ENCODE data around the gene LCN2.

Gene LCN2

DNA sequence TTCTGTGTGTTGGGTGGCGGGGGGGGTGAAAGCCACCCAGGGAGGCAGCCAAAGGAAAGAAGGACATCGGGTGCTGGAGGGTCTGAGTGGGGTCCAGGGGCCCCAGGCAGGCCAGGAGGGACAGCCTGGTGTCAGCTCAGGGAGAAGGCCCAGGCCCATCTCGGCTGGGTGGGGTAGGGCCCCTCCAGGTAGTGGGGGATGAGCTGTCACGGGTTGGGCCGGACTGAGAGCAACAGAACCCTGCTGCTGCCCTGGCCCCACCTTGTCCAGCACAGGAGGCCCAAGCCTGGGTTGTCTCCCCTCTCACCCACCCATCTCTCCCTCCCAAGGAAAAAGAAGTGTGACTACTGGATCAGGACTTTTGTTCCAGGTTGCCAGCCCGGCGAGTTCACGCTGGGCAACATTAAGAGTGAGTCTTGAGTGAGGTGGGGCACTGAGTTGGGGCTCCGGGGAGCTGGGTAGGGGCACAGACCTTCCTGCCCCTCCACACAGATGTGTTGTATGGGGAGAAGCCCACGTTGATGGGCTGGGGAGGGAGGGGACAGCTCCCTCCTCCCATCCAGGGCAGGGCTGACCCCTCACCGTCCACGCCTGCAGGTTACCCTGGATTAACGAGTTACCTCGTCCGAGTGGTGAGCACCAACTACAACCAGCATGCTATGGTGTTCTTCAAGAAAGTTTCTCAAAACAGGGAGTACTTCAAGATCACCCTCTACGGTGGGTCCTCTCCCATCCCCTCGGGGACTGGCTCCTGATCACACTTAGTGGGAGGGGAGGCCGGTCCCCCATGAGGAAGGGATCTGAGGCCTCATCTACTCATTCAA lies 2.3 kb downstream of the LCN2 start:
- no peak for DNase-seq

DNA sequence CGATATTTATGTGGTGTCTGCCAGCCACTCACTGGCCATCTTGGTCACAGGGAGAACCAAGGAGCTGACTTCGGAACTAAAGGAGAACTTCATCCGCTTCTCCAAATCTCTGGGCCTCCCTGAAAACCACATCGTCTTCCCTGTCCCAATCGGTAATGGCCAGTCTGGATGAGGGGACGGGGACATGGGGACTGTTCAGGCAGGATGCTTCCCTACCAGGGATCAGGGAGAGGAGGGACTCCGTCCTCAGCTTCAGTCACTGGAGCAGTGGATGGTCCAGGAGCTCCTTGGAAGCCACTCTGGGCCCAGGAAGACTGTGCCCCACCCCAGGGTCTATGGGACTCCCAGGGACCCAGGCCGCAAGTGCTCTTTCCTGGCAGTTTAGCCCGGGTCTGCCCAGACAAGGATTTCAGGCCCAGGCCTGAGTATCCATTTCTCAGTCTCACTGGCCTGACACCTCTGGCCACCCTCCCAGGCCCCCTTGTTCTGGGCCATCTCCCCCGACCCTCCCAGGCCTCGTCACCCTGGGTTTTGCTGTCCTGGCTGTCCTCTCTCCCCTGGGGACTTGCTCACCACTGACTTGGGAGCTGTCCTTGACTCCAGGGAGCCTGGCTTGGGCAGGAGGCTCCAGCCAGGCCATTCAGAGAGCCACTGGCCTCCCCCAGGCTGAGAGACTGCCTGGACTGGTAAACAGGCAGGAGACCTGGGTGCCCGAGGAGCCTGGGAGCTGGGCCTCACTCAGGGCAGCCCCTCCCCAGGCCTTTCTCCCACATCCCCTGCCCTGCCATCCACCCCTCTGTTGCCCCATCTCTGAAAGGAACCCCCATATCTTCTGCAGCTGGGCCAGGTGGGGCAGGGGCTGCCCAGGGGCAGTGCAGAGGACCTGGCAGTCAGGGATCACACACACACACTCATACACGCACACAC lies 3.1 kb downstream of the LCN2 start:
- DNase-seq: no peak

DNA sequence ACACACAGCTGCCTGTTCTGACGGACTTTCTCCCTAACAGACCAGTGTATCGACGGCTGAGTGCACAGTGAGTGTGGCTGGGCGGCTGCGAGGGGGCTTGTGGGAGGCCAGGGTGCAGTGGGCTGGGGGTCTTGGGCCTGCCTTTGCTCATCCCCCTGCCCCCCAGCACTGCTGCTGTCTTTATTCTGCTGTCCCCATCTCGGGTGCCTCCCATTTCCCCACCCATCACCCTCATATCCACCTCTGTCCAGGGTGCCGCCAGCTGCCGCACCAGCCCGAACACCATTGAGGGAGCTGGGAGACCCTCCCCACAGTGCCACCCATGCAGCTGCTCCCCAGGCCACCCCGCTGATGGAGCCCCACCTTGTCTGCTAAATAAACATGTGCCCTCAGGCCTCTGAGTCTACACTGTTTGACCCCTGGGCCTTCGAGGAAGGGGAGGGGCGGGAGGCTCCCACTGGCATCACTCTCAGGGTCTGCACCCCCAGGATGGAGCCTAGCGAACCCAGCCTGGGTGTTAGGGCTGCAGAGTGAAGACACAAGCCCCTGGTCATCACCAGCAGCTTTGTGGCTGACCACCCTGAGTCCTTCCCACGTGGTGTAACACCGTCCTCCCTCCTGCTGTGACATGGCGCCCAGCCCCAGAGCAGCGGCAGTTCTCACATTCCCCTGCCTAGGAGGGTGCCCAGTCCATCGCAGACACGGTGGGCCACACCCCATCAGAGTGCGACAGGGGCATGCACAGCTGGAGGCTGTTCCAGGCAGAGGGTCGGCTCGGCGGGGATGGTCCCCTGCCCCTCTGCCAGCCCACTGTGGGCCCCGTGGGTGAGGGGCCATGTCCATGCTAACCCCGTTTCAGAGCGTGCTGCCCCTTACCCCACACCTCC lies 4.0 kb downstream of the LCN2 start:
- no peak for DNase-seq

DNA sequence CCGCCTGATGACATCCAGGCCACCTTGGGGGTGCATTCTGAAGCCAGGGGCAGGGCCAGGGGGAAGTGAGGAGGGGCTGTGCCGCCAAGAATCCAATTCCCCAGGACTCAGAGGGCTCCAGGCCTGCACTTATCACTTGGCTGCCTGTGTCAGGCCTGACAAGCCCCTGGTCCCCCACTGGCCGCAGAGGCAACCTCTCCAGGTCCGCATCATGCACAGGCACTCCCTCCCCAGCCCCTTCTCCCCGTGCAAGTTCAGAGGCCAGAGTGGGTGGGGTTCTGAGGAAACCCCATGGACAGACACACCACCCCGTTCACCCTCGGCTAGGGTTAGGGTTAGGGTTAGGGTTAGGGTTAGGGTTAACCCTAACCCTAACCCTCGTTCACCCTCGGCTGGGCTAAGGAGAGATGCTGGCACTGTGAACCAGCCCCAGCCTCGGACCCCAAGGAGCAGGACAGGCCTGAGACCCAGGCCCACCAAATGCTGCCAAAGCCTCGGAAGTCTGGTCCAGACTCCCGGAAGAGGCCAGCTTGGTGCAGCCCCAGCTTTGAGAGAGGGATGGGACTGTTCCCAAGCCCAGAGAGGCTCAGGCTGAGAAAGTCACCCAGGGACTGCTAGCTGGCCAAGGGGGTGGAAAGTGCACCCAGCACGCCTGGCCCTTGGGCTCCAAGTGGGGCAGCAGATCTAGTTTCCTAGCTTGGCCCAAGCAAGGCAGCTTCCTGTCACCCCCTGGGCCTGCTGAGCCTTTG lies 4.9 kb downstream of the LCN2 start:
- no peak for DNase-seq

DNA sequence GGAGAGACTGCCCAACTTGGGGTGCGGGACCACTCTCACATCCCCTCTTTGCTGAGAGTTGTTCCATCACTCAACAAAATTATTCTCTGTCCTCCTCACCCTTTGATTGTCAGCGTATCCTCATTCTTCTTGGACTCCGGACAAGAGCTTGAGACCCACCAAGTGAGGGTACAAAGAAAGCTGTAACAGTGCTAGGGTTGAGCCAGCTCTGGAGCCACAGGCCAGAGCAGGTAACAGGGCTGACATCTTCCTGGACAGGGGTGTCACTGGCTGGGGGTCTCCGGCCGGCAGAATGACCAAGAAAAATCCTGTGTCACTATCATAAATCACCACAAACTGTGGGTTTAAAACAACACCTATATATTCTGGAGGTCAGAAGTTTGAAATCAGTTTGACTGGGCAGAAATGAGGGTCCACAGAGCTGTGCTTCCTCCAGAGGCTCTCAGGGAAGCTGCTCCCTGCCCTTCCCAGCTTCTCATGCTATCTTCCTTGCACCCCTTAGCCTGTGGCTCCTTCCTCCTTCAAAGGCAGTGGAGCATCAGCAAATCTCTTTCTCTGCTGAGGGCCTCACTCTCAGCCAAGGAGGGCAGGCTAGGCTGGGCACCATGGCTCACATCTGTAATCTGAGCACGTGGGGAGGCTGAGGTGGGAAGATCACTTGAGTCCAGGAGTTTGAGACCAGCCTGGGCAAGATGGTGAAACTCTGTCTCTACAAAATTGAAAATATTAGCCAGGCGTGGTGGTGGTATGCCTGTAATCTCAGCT lies 6.7 kb downstream of the LCN2 start:
- DNase-seq: no peak

DNA sequence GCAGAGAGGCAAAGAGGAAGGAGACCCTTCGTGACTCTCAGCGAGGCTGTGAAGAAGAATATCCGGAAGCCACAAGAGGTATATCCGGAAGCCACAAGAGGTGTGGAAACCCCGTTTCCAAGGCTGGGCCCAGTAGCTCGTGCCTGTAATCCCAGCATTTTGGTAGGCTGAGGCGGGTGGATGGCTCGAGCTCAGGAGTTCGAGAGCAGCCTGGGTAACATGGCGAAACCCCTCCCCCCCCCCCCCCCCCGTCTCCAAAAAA lies 10.2 kb downstream of the LCN2 start:
- DNase-seq: peak; percentile 41

DNA sequence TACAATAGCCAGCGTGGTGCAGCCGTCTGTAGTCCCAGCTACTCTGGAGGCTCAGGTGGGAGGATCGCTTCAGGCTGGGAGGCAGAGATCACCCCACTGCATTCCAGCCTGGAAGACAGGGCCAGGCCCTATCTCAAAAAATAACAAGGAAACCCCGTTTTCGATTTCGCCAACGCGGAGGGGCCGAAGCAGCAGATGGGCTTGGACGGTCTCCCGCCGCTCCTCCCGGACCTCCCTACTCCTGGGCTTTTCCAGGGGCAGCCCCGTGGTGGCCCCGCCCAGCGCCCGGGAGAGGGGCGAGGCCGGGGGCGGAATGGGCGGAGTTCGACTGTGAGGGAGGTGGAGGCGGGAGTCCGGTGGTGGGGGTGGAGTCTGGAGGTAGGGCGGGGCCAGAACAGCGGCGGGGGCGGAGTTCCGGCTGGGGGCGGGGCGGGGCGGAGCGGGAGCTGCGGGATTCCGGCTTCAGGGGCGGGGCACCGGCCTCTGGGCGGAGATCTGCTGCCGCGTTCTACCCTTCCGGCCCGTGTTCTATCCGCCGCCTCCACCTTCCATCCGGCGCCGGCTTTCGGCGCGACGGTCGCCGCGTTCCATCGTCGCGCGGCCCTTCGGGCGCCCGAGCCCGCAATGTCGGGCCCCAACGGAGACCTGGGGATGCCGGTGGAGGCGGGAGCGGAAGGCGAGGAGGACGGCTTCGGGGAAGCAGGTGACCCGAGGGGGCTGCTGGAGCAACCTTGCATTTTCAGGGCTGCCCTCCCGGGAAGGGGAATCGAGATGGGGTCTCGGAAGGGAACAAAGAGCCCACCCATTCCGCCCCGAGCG lies 10.7 kb downstream of the LCN2 start, which contains the start of gene BBLN:
BBLN (plus strand) TSS at position 482 of the 819 bp plus-strand sequence; CDS start at position 625, 143 bp downstream.
- DNase-seq: peak; percentile 95

DNA sequence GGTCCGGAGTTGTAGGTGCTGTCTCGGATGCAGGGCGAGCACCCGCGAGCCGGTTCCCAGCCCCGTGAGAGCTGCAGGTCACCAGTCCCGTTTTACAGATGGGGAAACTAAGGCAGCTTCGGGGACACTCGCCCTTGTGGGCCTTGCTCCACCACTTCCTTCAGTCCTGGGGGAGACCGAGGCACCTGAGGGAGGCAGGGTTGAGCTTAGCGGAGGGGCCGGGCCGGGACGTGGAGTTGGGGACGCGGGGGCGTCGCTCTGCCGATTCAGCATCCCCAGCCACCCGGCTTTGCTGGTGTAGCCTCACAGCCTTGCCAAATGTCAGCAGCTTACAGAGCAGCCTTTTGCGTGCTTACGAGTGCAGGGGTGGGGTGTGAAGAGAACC lies 11.3 kb downstream of the LCN2 start:
- peak; percentile 66 for DNase-seq

DNA sequence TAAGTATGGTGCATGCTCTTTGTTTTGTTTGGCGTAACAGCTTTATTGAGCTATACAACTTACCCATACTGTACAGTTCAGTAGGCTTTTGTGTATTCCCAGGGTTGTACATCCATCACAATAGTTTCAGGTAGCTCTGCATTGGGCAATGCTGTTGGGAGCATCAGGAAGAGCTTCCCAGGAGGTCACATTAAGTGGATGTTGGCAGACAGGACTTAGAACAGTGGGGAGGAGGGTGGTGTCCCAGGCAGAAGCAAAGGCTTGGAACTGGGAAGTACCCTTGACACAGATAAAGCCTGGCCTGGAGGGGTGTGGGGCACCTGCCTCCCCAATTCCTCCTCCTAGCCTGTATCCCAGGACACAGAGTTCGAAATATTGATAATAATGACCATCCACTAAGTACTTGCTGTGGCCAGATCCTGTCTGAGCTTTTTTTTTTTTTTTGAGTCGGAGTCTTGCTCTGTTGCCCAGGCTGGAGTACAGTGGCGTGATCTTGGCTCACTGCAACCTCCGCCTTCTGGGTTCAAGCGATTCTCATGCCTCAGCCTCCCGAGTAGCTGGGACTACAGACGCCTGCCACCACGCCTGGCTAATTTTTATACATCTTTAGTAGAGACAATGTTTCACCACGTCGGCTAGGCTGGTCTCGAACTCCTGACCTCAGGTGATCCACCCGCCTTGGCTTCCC lies 12.1 kb downstream of the LCN2 start:
- DNase-seq: no peak

DNA sequence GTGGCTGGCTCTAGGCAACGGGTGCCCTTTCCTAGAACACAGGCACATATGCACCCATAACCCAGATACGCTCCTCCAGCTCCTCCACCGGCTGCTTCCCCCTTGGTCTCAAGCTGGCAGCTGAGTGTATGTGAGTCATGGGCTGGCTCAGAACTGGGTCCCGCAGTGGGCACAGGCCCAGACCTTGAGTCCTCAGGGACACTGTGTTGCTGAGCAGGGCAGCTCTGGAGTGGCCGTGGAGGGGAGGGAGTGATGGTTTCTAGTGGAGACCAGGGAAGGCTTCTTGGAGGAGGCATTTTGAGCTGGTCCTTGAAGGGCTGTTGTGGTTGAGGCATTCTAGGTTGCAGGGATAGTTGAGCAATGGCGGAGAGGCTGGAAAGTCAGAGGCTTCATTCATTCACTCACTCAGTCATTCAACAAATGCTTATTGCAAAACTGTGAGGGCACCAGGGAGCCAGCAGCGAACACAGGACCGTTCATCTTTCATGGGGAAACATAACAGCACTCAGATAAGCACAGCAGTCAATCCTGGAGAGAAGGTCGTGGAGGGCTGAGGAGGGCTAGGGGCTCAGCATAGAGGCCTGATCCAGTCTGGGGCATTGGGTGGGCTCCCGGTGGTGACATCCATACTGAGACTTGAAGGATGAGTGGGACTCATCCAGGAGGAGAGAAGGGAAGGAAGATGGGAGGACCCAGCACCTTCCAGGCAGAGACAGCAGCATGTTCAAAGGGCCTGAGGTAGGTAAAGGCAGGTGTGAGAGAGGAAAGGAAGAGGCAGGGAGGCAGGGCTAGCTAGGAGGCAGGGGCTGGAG lies 13.2 kb downstream of the LCN2 start:
- no peak for DNase-seq

DNA sequence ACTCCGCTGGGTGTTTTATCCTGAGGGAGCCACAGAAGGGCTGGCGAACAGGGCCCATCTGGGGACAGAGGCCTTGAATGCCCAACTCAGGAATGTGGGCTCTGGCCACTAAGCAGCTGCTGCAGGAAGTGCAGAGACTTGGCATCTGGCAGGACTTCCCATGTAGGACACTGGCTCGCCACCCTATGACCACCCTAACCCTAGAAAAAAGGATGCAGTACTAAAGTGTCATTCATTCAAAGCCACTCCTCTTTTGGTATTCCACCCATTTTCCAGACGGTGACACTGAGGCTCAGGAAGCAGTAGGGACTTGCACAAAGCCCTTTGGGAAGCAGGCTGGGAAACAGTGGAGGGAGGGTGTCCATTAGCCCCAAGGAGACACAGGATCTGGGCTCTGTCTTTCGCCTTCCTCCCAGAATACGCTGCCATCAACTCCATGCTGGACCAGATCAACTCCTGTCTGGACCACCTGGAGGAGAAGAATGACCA lies 13.8 kb downstream of the LCN2 start:
- DNase-seq: no peak

DNA sequence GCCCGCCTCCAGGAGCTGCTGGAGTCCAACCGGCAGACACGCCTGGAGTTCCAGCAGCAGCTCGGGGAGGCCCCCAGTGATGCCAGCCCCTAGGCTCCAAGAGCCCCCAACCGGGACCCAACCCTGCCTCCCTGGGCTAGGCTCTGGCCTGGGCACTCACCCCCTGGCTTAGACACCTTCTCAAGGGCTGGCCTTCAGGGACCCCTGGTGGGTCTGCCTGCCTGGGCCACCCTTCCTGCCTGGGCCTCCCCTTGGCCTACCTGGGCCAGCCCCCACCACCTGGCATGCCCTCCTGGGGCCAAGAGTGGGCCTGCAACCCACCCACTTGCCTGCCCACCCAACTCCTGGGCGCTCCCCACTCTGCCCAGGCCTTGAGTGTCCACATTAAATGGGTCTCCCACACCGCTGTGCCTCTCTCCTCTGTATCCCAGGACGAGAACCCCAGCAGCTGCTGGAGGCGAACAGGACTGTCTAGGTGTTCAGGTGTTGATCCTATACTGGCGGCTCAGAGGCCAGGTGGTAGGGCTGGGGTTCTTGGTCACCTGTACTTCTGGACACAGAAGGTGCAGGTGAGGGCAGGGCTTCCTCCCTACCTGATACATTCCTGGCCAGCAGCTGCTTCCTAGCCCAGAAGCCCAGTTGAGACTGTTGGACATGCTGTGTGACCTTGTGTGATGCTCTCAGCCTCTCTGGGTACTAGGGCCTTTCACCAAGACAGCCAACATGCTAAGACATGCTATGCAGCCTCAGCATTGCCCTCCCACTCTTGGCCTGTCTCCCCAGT lies 14.5 kb downstream of the LCN2 start:
- DNase-seq: no peak

DNA sequence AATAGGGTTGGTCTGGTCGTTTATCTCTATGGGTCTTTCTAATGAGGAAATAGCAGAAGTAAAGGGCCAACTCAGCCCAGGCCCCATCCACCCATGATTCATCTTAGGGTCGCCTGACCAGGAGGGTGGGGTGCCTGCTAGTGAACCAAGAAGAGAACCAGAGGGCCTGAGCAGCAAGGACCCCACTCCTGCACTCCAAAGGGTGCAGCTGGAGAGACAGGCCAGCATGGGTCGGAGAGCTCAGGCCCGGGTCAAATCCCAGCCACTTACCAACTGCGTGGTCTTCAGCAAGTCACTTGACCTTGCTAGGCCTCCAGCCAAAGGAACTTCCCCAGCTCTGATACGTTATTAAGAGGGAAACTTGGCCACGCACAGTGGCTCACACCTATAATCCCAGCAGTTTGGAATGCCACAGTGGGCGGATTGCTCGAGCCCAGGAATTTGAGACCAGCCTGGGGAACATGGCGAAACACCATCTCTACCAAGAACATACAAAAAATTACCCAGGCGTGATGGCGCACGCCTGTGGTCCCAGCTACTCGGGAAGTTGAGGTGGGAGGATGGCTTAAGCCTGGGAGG lies 15.1 kb downstream of the LCN2 start:
- DNase-seq: no peak

DNA sequence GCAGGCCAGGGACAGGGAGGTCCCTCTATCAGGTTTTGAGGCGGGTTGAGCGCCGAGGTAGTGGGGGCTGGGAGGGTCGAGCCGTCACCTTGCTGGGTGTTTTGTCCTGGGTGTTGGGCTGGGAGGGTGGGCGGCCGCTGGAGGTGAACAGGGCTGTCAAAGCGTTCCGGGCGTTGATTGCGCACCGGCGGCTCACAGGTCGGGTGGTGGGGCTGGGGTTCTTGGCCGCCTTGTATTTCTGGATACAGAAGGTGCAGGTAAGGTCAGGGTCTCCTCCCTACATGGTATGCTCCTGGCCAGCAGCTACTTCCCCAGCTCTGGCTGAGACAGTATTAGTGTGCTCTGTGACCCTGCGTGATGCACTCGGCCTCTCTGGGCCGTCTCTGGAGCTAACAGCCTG lies 16.9 kb downstream of the LCN2 start:
- no peak for DNase-seq

DNA sequence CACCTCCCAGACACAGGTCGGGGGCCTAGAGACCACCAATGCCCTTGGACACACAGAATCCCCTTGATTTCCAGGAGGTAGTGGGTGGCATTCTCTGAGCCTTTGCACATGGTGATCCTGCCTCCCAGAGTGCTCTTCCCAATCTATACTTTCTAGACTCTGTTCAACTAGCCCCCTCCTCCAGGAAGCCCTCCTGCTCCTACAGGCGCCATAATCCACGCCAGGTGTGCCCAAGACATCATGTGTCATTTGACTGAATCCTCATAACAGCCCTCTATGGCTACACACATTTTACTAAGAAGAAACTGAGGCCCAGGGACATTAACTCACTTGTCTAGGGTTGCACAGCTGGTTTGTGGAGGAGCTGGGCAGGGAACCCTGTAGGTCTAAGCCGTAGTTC lies 18.0 kb downstream of the LCN2 start:
- no peak for DNase-seq

DNA sequence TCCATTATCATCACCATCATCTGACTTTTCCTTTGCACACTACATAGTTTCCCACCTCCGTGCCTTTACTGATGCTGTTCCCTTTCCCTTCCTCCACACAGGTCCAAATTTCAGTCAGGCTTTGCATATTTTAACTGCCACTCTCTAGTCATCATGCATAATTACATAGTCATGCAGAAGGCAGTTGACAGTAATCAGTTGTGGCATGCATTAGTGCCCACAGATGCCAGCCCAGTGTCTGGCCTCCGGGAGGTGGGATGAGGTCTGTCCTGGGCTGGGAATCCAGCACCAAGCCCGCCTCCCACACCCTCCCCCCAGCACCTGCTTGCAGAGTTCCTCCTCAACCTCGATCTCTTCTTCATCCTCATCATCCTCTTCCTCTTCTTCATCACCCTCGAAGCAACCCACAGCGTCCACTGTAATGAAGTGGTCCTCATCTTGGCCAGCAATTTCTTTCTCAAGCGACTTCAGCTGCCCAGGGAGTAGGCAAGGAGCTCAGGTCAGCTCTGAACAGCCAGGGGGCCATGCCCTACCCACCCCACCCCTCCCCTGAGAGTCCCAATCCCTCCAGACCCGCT lies 19.6 kb downstream of the LCN2 start:
- DNase-seq: no peak

DNA sequence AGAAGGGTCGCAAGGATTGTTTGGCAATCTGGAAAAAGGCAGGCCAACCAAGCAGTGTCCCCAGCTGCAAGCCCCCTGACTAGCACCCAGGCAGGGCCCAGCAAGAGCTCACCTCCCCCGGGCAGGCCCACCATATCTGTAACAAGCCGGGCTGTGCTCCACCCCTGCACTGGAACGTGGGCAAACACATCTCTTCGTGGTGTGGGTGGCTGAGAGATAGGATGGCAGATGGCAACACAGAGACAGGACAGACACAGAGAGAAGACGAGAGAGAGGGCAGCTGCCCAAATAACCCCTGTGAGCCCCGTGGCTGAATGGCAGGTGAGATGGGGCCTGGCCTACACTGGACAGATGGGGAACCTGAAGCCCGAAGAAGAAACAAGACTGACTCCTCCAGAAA lies 20.2 kb downstream of the LCN2 start:
- DNase-seq: no peak
